GM20431 (cell line): ENCODE data around the gene SCN5A.

Experiments used
- in situ Hi-C: fragments of 300-500 bp; cut with MseI, MboI; formaldehyde crosslinking; loops from one replicate; pipeline ENCODE4 v1.15.0; 2020; ENCODE audit warnings: low sequenced_read_pairs; ENCODE audit not compliant: unreplicated experiment

SCN5A gene

GRCh38 chr3:38649500-38650247 lies at the start of gene SCN5A:
Gene SCN5A (minus strand): TSS chr3:38649687. CDS start chr3:38633307, 16,380 bp downstream.
- in situ Hi-C loops: loop anchor here (10.0 kb wide), 1 partner anchor 125 kb away; no protein-coding TSS in a partner anchor

DNA sequence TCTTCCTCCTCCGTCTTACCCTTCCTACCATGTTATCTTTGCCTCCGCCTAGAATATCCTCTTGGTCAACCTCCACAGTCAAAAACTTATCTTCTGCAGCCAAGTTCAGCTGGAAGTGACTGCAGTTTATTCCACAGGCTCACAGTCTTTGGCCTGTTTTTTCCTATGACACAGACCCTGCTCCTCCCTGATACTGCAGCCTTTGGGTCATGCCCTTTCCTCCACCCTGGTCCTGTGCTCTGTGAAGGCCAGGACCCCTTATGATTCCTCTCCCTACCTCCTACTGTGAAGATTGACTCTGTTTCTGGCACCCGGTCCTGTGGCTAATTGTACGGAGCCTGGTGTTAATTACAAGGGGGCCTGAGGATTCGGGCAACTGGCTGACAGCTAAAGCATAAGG lies 49.3 kb upstream of the SCN5A start:
- in situ Hi-C loops: no loop called here

DNA sequence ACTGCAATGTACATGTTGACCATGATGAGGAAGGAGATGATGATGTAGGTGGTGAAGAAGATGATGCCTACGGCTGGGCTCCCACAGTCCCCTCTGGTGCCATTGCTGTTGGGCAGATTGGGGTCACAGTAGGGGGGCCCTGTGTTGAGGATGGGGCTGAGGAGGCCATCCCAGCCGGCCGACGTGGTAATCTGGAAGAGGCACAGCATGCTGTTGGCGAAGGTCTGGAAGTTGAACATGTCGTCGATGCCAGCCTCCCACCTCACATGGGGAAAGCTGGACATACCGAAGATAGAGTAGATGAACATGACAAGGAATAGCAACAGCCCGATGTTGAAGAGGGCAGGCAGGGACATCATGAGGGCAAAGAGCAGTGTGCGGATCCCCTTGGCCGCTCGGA lies 48.6 kb upstream of the SCN5A start:
- in situ Hi-C loops: no loop called here

DNA sequence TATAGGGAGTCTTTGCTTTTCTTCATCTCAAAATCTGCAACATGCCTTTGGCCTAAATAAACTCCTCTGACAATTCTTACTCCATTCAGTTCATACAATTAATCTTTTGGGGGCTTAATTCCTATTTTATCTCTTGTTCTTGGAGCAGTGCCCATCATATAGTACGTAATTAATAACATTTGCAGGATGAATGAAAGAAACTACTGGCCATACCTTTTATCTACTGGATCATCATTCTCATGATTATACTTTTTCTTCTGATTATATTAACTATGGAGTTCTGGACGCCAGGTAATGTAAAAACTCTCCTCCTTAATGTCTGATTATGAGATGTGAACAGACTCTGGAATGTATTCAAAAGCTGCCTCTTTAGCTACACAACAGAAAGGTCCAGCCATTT lies 46.5 kb upstream of the SCN5A start:
- in situ Hi-C loops: no loop called here

DNA sequence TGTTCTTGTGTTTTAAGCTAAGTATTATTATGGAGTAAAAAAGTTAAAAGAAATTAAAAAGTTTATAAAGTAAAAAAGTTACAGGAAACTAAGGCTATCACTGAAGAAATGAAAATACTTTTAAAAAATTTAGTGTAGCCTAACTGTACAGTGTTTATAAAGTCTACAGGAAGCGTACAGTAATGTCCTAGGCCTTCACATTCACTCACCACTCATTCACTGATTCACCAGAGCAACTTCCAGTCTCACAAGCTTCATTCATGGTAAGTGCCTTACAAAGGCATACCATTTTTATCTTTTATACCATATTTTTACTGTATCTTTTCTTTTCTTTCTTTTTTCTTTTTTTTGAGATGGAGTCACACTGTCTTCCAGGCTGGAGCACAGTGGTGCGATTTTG lies 40.7 kb upstream of the SCN5A start:
- in situ Hi-C loops: no loop called here

- in situ Hi-C loops: no loop called here
Measured at GRCh38 chr3:38689774-38690173, 40.3 kb upstream of the SCN5A start.

DNA sequence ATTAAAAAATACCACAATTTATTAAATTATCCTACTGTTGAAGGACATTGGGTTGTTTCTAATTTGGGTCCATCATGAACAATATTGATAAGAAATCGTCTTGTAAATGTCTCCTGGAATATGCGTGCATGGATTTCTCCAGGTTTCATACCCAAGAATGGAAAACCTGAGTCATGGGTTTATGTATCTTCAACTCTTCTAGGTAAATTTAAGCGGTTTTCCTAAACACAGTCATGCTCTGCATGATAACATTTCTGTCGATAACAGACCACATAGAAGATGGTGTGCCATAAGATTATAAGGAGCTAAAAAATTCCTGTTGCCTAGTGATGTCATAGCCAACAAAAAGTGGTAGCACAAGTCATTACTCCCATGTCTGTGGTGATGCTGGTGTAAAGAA lies 39.9 kb upstream of the SCN5A start:
- in situ Hi-C loops: no loop called here

DNA sequence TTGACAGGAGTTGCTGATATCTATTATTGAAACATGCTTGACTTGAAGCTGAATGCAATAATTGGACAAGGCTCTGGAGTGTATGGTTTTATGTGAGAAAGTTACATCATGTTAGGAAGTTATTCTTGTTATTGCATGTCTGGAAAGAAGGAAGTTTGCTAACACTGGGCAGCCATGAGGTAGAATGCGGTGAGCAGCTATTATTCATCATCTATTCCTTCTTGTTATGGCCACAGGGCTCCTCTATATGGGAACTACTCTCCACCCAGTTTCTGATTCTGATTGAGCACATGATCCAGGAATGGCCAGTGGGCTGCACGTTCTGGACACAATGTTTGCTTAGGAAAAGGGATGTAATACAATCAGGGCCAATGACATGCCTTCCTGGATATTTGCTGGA lies 37.8 kb upstream of the SCN5A start:
- in situ Hi-C loops: no loop called here

GRCh38 chr3:38684546-38684945 lies 35.1 kb upstream of the SCN5A start:
- in situ Hi-C loops: no loop called here

DNA sequence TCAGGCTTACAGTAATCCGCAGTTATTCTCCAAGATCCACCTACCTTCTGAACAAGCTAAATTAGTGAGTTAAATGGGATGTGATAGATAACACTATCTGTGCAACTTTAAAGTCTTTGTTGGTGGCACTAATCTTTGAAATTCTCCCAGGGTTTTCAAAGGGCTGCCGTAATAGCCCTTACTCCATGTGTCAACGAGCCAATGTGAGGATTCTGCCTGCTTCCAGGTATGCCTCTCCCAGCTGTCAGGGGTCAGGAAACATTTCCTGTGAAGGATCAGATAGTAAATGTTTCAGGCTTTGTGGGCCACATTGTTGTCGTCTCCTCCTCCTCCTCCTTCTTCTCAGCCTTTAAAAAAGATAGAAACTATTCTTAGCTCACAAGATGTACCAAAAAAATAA lies 20.2 kb upstream of the SCN5A start:
- in situ Hi-C loops: no loop called here

- in situ Hi-C loops: no loop called here
Measured at GRCh38 chr3:38662544-38662943, 13.1 kb upstream of the SCN5A start.

DNA sequence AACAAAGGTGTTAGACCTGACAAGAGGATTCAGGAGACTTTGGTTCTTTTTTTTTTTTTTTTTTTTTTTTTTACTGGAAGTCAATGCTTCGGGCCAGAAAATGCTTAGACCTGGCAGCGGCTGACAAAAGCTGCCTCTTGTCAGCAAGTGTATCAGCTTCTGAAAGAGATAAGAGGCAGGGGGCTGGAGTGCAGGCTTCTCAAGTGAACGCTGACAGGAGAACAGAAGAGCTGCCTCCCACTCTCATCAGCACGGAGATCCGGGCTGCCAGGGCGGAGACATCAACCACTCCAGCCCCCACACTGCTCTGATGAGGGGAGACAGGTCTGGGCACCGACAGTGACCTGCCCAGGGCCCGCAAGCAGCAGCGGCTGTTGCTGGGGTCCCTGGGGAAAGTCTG lies 9.4 kb upstream of the SCN5A start:
- in situ Hi-C loops: loop anchor here (10.0 kb wide), 1 partner anchor 134 kb away; no protein-coding TSS in a partner anchor

GRCh38 chr3:38657369-38657768 lies 7.9 kb upstream of the SCN5A start:
- in situ Hi-C loops: loop anchor here (10.0 kb wide), 1 partner anchor 133 kb away; no protein-coding TSS in a partner anchor

DNA sequence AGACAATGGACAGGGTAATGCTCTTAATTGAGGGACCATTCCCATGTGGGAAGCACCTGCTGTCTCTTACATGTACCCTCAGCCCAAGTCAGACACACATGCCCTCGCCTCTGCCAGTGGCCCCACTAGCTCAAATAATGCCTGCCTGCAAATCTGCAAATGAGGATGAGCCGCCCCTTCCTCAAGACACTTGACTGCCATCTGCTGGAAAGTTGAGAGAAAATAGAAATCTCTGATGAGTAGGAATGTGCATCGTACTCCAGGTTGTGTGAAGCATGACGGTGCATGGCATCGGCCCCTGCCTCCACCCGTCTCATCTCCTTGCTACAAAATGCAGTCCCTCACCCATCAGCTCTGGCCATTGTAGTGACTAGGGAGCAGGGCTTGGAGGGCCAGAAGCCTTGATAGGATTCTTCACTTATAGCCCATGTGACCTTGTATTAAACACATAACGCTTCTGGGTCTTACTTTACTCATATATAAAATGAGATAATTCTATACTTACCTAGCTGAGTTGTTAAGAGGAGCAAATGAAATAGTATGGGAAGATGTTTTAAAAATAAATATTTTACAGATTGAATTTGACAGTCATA lies 6.3 kb upstream of the SCN5A start:
- in situ Hi-C loops: loop anchor here (10.0 kb wide), 1 partner anchor 131 kb away; no protein-coding TSS in a partner anchor

DNA sequence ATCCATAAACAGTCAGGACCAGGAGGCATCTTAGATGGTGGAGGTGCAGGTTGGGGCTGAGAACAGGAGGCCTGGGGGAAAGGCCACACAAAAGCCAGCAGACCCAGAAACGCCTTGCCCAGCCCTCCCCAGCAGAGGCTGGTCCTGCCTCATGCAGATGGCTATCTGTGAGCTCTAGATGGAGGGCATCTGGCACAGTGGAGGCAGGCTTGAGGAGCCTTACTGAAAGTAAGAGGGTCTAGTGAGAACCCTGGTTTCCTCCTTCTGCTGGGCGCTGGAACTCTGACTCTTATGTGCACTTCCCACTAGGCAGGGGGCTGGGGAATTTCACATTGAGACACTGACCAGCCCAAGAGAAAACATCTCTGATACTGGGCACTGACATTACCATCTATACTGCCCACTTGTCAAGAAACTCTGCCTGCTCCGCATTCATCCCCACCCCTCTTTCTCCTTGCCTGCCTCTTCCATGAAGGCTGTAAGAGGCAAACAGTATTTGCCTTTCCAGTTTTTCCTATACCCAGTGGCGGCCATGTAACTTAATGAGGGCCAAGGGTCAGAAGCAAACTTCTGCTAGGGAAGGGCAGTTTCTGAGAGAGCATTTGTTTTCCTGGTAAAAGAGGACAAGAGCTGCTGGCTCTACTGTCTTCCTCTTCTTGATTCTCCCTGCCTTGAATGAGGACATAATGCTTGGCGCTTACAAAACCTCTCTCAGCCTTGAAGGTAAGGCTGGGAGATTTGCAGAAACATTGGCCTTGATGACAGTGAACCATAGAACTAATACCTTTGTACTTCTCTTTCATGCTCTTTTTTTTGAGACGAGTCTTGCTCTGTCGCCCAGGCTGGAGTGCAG lies 4.4 kb upstream of the SCN5A start:
- in situ Hi-C loops: loop anchor here (10.0 kb wide), 1 partner anchor 129 kb away; no protein-coding TSS in a partner anchor

- in situ Hi-C loops: loop anchor here (10.0 kb wide), 1 partner anchor 128 kb away; no protein-coding TSS in a partner anchor
Measured at GRCh38 chr3:38652934-38653333, 3.4 kb upstream of the SCN5A start.

DNA sequence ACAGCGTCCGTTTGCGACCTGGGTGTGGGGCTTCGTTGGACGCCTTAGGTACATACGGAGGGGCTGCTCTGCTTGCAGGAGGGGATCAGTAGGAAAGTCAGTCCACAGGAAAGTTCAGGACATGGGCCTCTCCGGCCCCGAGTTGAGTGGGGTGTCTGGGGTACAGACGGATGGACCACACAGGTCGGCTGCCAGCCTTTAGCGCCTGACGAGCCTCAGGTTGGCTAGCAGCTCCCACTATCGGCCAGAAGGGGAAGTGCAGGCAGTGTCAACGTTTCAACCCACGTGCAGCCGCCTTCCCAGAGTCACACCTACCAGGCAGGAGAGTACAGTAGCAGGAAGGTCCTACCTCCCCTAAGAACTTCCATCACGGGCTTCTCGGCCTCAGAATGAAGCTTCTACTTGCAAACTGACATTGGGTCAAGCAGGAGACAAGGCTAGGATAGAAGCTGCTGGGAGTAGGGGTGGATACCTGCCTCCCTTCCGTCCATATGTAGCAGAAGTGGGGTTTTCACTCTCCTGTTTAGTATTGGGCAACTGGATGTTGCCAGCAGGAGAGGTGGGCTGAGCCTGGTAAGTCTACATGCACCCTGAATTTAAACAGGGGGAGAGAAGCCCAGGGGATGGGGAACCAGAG lies 1.8 kb upstream of the SCN5A start:
- in situ Hi-C loops: loop anchor here (10.0 kb wide), 1 partner anchor 126 kb away; no protein-coding TSS in a partner anchor

GRCh38 chr3:38650248-38650951 lies 913 bp upstream of the SCN5A start:
- in situ Hi-C loops: loop anchor here (10.0 kb wide), 1 partner anchor 126 kb away; no protein-coding TSS in a partner anchor
